Choroid plexus epithelial cell (primary cell): ENCODE data around the gene SRCAP.

Experiments
- DNase-seq: peaks from one replicate; pipeline ENCODE4 v3.0.0-alpha.2; 2010; ENCODE audit warnings: low read depth
- H3K4me3 ChIP-seq: 2 replicates; pipeline ENCODE4 v1.5.1; 2011; ENCODE audit warnings: low read depth, mild to moderate bottlenecking, control low read depth, low read length, moderate library complexity
- CTCF ChIP-seq: conservative IDR thresholded peaks from 2 replicates; pipeline ENCODE4 v1.5.1; 2011; ENCODE audit warnings: low read depth, mild to moderate bottlenecking, control low read depth, inconsistent platforms, low read length, moderate library complexity

The SRCAP gene

GRCh38 chr16:30775392-30776188, 76.6 kb downstream of the SRCAP start:
- peak; percentile 87 for DNase-seq
- peak overlapping the region; percentile 83 for H3K4me3 ChIP-seq
- no peak for TF ChIP-seq CTCF

DNA sequence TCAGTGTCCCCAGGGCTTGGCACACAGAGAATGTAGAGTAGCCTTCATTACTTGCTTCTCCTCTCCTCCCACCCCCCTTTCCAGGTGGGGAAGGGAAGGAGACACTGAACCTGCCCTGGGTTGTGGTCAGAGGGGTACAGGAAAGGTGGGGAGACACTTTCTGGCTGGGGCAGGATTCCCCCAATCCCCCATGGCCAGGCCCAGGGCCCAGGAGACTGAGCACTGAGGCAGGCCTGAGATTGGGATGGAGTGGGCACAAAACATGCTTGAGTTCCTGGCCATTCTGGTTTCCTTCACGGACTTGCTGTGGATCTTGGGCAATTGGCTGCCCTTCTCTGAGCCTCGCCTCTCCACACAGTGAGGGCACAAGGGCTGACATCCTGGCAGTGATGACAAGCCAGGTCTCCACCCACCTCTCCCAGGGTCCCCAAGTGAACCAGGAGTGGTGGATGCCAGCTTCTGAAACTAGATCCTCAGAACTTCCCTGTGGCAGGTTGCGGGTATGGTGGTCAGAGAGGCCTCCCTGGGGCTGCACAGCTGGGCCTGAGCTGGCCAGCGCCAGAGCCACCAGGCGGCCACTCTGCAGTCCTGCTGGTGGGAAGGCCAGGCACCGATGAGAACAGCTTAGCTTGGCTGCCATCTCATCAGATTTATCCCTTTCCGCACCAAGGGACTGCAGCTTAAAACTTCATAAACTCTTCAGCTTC, 78.8 kb downstream of the SRCAP start:
- DNase-seq = peak; percentile 9
- no peak overlapping the region for H3K4me3 ChIP-seq
- TF ChIP-seq CTCF = no peak

DNA sequence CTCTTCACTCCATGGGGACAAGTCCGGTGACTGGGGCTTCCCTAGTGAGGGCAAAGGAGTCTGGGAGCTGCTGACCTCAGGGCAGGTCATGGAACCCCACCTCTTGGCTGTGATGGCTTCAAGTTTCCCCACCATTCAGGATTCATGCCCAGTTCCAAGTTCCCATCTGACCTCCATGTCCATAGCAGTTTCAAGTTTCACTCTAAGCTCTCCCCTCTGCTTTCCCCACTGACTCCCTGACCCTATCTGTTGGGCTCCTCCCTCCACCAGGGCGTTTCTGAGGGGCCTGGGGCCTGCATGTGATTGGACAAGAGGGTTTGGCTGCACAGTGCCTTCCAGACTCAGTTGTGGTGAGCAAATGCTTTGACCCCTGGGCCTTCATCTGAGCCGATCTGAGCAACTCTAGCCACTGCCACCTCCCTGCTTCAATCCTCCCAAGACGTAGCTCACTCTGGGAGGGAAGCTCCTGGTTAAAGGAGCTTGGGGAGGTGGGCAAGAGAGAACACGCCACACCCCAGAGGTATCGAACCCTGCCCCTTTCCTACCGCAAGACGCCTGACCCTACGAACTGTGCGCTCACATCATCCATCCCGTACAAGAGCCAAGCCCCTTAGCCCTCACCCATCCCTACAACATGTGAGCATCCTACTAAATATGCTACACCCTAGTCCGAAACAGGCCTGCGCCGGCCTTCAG, 79.7 kb downstream of the SRCAP start:
- DNase-seq = peak; percentile 82
- no peak overlapping the region for H3K4me3 ChIP-seq

GRCh38 chr16:30779596-30779995, 80.6 kb downstream of the SRCAP start:
- no peak for TF ChIP-seq CTCF
- DNase-seq = no peak

More for the DNA sequence above, 79.7 kb downstream of the SRCAP start:
- TF ChIP-seq CTCF = no peak

GRCh38 chr16:30780021-30780420, 81.0 kb downstream of the SRCAP start:
- no peak overlapping the region for H3K4me3 ChIP-seq
- no peak for TF ChIP-seq CTCF
- DNase-seq = no peak

More at GRCh38 chr16:30779596-30779995, 80.6 kb downstream of the SRCAP start:
- no peak overlapping the region for H3K4me3 ChIP-seq

GRCh38 chr16:30780549-30780948, 81.6 kb downstream of the SRCAP start:
- no peak for TF ChIP-seq CTCF
- H3K4me3 ChIP-seq = no peak overlapping the region
- no peak for DNase-seq
